GM10266 (cell line): ENCODE measurements around the gene MTMR3.

ENCODE experiments used
- DNase-seq: peaks from one replicate; pipeline ENCODE4 v3.0.0; 2012; ENCODE audit errors: extremely low spot score
- TF ChIP-seq, protein P1 (sequence below): IDR thresholded peaks from 2 replicates; pipeline ENCODE4 v1.5.1; 2012; ENCODE audit warnings: mild to moderate bottlenecking, low read depth; ENCODE audit not compliant: control insufficient read depth, insufficient read depth; ENCODE audit errors: missing control alignments

The MTMR3 gene

DNA sequence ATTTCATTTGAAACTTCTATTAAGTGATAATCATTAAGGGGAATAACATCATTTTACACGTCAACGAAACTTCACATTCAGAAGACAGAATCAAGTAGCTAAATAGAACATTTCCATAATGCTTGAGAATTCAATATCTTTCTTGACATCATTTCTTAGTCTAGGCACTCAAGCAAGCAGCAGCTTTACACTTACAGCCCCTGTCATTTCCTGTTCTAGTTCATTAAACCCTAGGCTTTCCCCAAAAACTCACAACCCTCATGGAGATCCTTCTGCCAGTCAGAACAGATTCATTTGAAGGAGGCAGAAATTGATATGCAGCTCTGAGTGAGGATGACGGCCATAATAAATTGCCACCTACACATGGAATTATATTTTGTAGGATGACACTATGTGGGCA is 192.0 kb downstream of the MTMR3 start:
- TF ChIP-seq, protein P1, sequence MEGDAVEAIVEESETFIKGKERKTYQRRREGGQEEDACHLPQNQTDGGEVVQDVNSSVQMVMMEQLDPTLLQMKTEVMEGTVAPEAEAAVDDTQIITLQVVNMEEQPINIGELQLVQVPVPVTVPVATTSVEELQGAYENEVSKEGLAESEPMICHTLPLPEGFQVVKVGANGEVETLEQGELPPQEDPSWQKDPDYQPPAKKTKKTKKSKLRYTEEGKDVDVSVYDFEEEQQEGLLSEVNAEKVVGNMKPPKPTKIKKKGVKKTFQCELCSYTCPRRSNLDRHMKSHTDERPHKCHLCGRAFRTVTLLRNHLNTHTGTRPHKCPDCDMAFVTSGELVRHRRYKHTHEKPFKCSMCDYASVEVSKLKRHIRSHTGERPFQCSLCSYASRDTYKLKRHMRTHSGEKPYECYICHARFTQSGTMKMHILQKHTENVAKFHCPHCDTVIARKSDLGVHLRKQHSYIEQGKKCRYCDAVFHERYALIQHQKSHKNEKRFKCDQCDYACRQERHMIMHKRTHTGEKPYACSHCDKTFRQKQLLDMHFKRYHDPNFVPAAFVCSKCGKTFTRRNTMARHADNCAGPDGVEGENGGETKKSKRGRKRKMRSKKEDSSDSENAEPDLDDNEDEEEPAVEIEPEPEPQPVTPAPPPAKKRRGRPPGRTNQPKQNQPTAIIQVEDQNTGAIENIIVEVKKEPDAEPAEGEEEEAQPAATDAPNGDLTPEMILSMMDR = no peak
- no peak for DNase-seq

DNA sequence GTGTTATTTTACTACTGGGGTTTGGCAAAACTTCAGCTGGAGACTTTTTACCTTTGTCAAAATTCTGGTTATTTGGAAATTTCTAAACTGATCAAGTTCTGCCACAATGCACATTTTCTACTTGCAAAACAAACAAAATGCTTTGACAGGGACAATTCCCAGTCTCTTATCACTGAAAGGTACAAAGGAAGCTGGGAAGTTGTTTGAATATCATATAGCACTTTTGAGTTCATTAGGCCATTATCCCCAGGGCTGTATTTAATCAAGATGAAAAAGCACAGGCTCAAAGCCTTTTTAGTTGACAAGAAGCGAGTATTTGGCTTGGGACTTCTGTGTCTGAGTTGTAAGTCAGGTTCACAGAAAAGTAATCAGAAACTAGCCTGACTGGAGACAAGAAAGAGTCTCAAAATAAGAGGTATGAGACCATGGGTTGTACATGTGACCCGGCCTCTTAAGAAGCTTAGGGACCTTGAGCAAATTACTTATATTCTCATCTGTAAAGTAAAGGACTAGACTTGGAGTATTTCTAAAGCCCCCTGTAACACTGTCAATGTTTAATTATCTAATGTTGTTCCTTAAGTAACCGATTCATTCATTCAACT is 194.4 kb downstream of the MTMR3 start:
- TF ChIP-seq, protein P1 = no peak
- no peak for DNase-seq

DNA sequence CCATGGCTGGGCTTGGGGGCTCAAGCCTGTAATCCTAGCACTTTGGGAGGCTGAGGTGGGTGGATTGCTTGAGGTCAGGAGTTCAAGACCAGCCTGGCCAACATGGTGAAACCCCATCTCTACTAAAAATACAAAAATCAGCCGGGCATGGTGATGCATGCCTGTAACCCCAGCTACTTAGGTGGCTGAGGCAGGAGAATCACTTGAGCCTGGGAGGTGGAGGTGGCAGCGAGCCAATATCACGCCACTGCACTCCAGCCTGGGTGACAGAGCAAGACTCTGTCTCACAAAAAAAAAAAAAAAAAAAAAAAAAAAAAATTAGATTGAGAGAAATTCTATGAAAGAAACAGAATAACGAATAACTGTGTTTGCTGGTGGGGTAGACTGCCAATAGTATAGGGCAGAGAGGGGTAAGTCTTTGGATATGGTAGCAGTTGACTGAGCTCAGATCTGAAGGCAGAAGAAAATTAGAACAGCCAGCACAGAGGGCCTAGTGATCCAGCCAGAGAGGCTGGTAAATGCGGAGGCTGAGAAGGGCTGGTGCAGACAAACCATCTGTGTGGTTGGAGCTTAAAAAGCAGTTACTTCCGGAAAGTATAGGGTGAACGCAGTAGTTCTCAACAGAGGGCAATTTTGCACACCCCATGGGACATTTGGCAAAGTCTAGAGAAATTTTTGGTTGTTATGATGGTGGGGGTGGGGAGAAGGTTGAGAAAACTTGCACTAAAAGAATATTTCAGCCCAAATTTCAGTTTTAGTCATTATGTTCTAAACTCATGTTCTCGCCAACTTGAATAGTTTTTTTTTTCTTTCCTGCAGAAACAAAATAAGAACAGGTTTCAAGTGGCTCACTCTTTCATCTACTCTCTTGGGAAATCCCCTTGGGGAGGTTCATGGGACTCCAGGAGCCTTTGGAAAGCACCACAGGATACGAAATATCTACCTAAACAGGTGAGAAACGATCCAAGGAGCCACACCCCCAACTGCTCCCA is 195.6 kb downstream of the MTMR3 start:
- TF ChIP-seq, protein P1 = no peak
- peak; percentile 62 for DNase-seq

DNA sequence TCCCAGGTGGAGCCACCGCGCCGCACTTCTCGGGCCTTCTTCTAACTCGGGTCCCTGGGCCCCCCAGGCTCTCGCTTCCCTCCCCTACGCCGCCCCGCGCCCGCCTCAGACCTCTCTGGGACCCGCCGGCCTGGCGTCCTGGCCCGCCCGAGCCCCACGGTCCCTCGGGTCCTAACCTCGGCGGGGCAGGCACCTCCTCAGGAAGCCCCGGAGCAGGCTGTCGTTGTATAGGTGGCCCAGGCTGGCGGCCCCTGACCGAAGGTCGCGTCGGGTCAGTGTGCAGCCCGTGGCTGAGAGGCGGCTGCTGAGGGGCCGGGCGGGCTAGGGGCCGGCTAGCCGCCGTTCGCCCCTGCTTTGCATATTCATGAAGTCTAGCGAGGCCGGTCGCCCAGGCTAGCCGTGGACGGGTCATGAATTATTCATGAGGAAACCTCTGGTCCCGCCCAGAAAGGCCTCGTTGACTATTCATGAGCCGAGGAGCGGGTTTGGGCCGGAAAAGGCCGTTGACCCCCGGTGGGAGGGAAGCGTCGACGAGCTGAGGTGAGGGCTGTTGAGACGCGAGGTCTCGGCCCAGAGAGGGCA is 197.1 kb downstream of the MTMR3 start, which contains the start of gene HORMAD2:
HORMAD2 (plus strand) TSS at position 513 of the 582 bp plus-strand sequence. CDS start 13,489 bp downstream, outside the sequence.
- no peak for DNase-seq
- TF ChIP-seq, protein P1 = no peak
